Mesenchymal stem cell (in vitro differentiated cells and primary cell): ENCODE results near the gene VPS8.

Experiments used
- DNase-seq: peaks from one replicate; pipeline ENCODE4 v3.0.0-alpha.2; 2013
- H2AFZ ChIP-seq: one replicate; pipeline ENCODE4 v1.6.1; 2013; ENCODE audit warnings: low read depth, mild to moderate bottlenecking, control low read depth, inconsistent platforms, low read length, moderate library complexity
- H2AK5ac ChIP-seq: 2 replicates; pipeline ENCODE4 v1.6.1; 2013; ENCODE audit warnings: low read length, moderate library complexity, mild to moderate bottlenecking, inconsistent platforms; ENCODE audit not compliant: severe bottlenecking
- H2BK120ac ChIP-seq: one replicate; pipeline ENCODE4 v1.6.1; 2013; ENCODE audit warnings: low read depth, mild to moderate bottlenecking, inconsistent platforms, low read length, moderate library complexity
- H2BK12ac ChIP-seq, 2 experiments: one replicate each; pipeline ENCODE4 v1.6.1; 2013; ENCODE audit warnings: inconsistent platforms in 2 of 2, low read length in 2 of 2, mild to moderate bottlenecking in 2 of 2, moderate library complexity in 2 of 2, control low read depth in 1 of 2
- H2BK15ac ChIP-seq: one replicate; pipeline ENCODE4 v1.6.1; 2013; ENCODE audit warnings: mild to moderate bottlenecking, low read depth, inconsistent platforms; ENCODE audit not compliant: poor library complexity, severe bottlenecking
- H2BK5ac ChIP-seq: 2 replicates; pipeline ENCODE4 v1.6.1; 2013; ENCODE audit warnings: low read depth, mild to moderate bottlenecking, low read length, control low read depth, inconsistent platforms; ENCODE audit not compliant: poor library complexity, severe bottlenecking
- H3K14ac ChIP-seq, 2 experiments: one replicate each; pipeline ENCODE4 v1.6.1; 2013; ENCODE audit warnings: inconsistent platforms in 2 of 2, low read length in 2 of 2, control low read depth in 1 of 2, mild to moderate bottlenecking in 1 of 2, moderate library complexity in 1 of 2
- H3K18ac ChIP-seq, 2 experiments: one replicate each; pipeline ENCODE4 v1.6.1; 2013; ENCODE audit warnings: inconsistent platforms in 2 of 2, low read length in 2 of 2, control low read depth in 1 of 2, low read depth in 1 of 2, mild to moderate bottlenecking in 1 of 2
- H3K23ac ChIP-seq, 2 experiments: one replicate each; pipeline ENCODE4 v1.6.1; 2013; ENCODE audit warnings: inconsistent platforms in 2 of 2, low read length in 2 of 2, mild to moderate bottlenecking in 2 of 2, moderate library complexity in 2 of 2, control low read depth in 1 of 2
- H3K27ac ChIP-seq: 2 replicates; pipeline ENCODE4 v1.5.1; 2013; ENCODE audit warnings: mild to moderate bottlenecking, moderate library complexity, low read length, control low read depth, inconsistent platforms; ENCODE audit not compliant: poor library complexity, severe bottlenecking
- H3K27me3 ChIP-seq, 2 experiments: 2 replicates each; pipeline versions ENCODE4 v1.6.1 to v1.7.0; 2013; ENCODE audit warnings: low read length in 2 of 2, mild to moderate bottlenecking in 2 of 2, moderate library complexity in 2 of 2, control low read depth in 1 of 2, inconsistent platforms in 1 of 2; ENCODE audit not compliant: control insufficient read depth in 1 of 2, insufficient read depth in 1 of 2
- H3K36me3 ChIP-seq, 2 experiments: 2 replicates each; pipeline versions ENCODE4 v1.6.1 to v1.7.0; 2013; ENCODE audit warnings: low read length in 2 of 2, control low read depth in 1 of 2, inconsistent platforms in 1 of 2, low read depth in 1 of 2, mild to moderate bottlenecking in 1 of 2; ENCODE audit not compliant: insufficient read depth in 2 of 2, control insufficient read depth in 1 of 2
- H3K4ac ChIP-seq, 2 experiments: one replicate each; pipeline ENCODE4 v1.6.1; 2013; ENCODE audit warnings: inconsistent platforms in 2 of 2, low read length in 2 of 2, mild to moderate bottlenecking in 2 of 2, moderate library complexity in 2 of 2, control low read depth in 1 of 2, low read depth in 1 of 2
- H3K4me1 ChIP-seq: 2 replicates; pipeline ENCODE4 v1.6.1; 2013; ENCODE audit warnings: low read depth, low read length, control low read depth; ENCODE audit not compliant: control insufficient read depth, insufficient read depth
- H3K4me2 ChIP-seq: 2 replicates; pipeline ENCODE4 v1.6.1; 2013; ENCODE audit warnings: low read length, mild to moderate bottlenecking, inconsistent platforms; ENCODE audit not compliant: poor library complexity, severe bottlenecking
- H3K4me3 ChIP-seq, 2 experiments: 2 replicates each; pipeline versions ENCODE4 v1.5.1 to v1.7.0; 2013; ENCODE audit warnings: low read length in 2 of 2, mild to moderate bottlenecking in 2 of 2, control low read depth in 1 of 2, low read depth in 1 of 2; ENCODE audit not compliant: insufficient read depth in 1 of 2
- H3K79me1 ChIP-seq: replicated peaks from 2 replicates; pipeline ENCODE4 v1.6.1; 2013; ENCODE audit warnings: mild to moderate bottlenecking, control low read depth, low read length, inconsistent platforms; ENCODE audit not compliant: poor library complexity, severe bottlenecking
- H3K9ac ChIP-seq: 2 replicates; pipeline ENCODE4 v1.7.0; 2013; ENCODE audit warnings: mild to moderate bottlenecking, low read length, moderate library complexity
- H3K9me3 ChIP-seq: 2 replicates; pipeline ENCODE4 v1.7.0; 2013; ENCODE audit warnings: mild to moderate bottlenecking, low read length; ENCODE audit not compliant: control insufficient read depth
- H4K8ac ChIP-seq: one replicate; pipeline ENCODE4 v1.6.1; 2013; ENCODE audit warnings: inconsistent platforms, mild to moderate bottlenecking, low read length, moderate library complexity
- H4K91ac ChIP-seq: one replicate; pipeline ENCODE4 v1.6.1; 2013; ENCODE audit warnings: mild to moderate bottlenecking, low read length, inconsistent platforms
- WGBS: methylation state at CpG from one replicate; pipeline ENCODE4 v1.1.7; 2013; ENCODE audit warnings: mixed read lengths; 5-methylcytosine and 5-hydroxymethylcytosine counted together

The VPS8 gene

GRCh38 chr3:184810146-184810545, 1.8 kb upstream of the VPS8 start:
- Histone ChIP-seq H2BK120ac (no peak overlapping the region), H4K8ac (no peak overlapping the region), H3K4me2 (no peak overlapping the region), H2AK5ac (no peak overlapping the region), H3K23ac (no peak overlapping the region), H4K91ac (no peak overlapping the region), H3K14ac (no peak overlapping the region), H3K4me3 (no peak overlapping the region), H3K27me3 (peaks cover 0 to 7% of the 10 kb centered on the region in 2 experiments), H3K79me1 (peaks cover 17% of the 10 kb centered on the region), H3K4ac (no peak overlapping the region), H2AFZ (no peak overlapping the region), H3K27ac (no peak overlapping the region), H3K18ac (no peak overlapping the region), H3K4me1 (peaks cover 5% of the 10 kb centered on the region), H2BK15ac (no peak overlapping the region), H2BK12ac (no peak overlapping the region), H3K9me3 (no peaks in the 10 kb centered on the region), H2BK5ac (no peak overlapping the region), H3K9ac (no peak overlapping the region), H3K36me3 (no peaks in the 10 kb centered on the region)
- WGBS, result 89% methylated on average over 3 of the region's 3 CpGs
- no peak for DNase-seq

- H3K27me3 ChIP-seq, result peaks cover 0 to 6% of the 10 kb centered on the region in 2 experiments
- no peak overlapping the region for H3K4me3 ChIP-seq
- peak overlapping the region; percentile 57 for H4K8ac ChIP-seq
- H3K4ac ChIP-seq, result no peak overlapping the region
- H4K91ac ChIP-seq, result no peak overlapping the region
- no peak overlapping the region for H2BK5ac ChIP-seq
- peak overlapping the region; percentile 92 for H3K9ac ChIP-seq
- peak overlapping the region; percentile 26 for H2AK5ac ChIP-seq
- H3K14ac ChIP-seq, result no peak overlapping the region
- H2BK15ac ChIP-seq, result no peak overlapping the region
- peaks cover 0 to 4% of the 10 kb centered on the region in 2 experiments for H3K36me3 ChIP-seq
- no peak overlapping the region for H2BK12ac ChIP-seq
- WGBS, result 96% methylated on average over 2 of the region's 3 CpGs
- no peaks in the 10 kb centered on the region for H3K9me3 ChIP-seq
- H3K18ac ChIP-seq, result no peak overlapping the region
- no peak overlapping the region for H2AFZ ChIP-seq
- H2BK120ac ChIP-seq, result no peak overlapping the region
- no peak overlapping the region for H3K27ac ChIP-seq
- peaks cover 5% of the 10 kb centered on the region for H3K4me1 ChIP-seq
- H3K79me1 ChIP-seq, result peaks cover 21% of the 10 kb centered on the region
- DNase-seq, result no peak
- H3K23ac ChIP-seq, result no peak overlapping the region
- no peak overlapping the region for H3K4me2 ChIP-seq
Measured at GRCh38 chr3:184811034-184811433, 932 bp upstream of the VPS8 start.

GRCh38 chr3:184811663-184811998, 335 bp upstream of the VPS8 start:
- no peak for DNase-seq
- H4K91ac ChIP-seq, result no peak overlapping the region
- H3K4me3 ChIP-seq, result peak overlapping the region in 1 of 2 experiments; percentile 93
- H2BK15ac ChIP-seq, result no peak overlapping the region
- peaks cover 26% of the 10 kb centered on the region for H3K79me1 ChIP-seq
- H3K9ac ChIP-seq, result peak overlapping the region; percentile 92
- H3K4me1 ChIP-seq, result peaks cover 5% of the 10 kb centered on the region
- peaks cover 2 to 10% of the 10 kb centered on the region in 2 experiments for H3K36me3 ChIP-seq
- H3K18ac ChIP-seq, result no peak overlapping the region
- no peak overlapping the region for H2BK5ac ChIP-seq
- H2BK120ac ChIP-seq, result no peak overlapping the region
- no peak overlapping the region for H2BK12ac ChIP-seq
- H3K27ac ChIP-seq, result no peak overlapping the region
- peak overlapping the region; percentile 44 for H2AFZ ChIP-seq
- H3K4ac ChIP-seq, result no peak overlapping the region
- H3K27me3 ChIP-seq, result peaks cover 0 to 4% of the 10 kb centered on the region in 2 experiments
- H3K9me3 ChIP-seq, result no peaks in the 10 kb centered on the region
- no peak overlapping the region for H3K14ac ChIP-seq
- H2AK5ac ChIP-seq, result no peak overlapping the region
- 0% methylated on average over 2 of the region's 3 CpGs for WGBS
- H4K8ac ChIP-seq, result no peak overlapping the region
- H3K4me2 ChIP-seq, result peak overlapping the region; percentile 91
- no peak overlapping the region for H3K23ac ChIP-seq

- 9% methylated on average over 17 of the region's 17 CpGs for WGBS
- Histone ChIP-seq H3K27me3 (peaks cover 0 to under 1% of the 10 kb centered on the region in 2 experiments), H2AK5ac (no peak overlapping the region), H3K4me2 (peak overlapping the region; percentile 93), H3K27ac (no peak overlapping the region), H3K4me3 (peak overlapping the region; percentile 93), H3K4me1 (peaks cover 5% of the 10 kb centered on the region), H2BK5ac (no peak overlapping the region), H3K18ac (peak overlapping the region; percentile 71 to 86), H2AFZ (peak overlapping the region; percentile 68), H2BK120ac (no peak overlapping the region), H3K79me1 (peaks cover 31% of the 10 kb centered on the region), H3K9ac (peak overlapping the region; percentile 92), H3K9me3 (no peaks in the 10 kb centered on the region), H4K8ac (peak overlapping the region; percentile 58), H4K91ac (peak overlapping the region; percentile 62), H2BK12ac (peak overlapping the region in 1 of 2 experiments; percentile 86), H3K14ac (peak overlapping the region in 1 of 2 experiments; percentile 82), H3K4ac (peak overlapping the region in 1 of 2 experiments; percentile 1), H3K36me3 (peaks cover 2 to 17% of the 10 kb centered on the region in 2 experiments), H2BK15ac (no peak overlapping the region), H3K23ac (no peak overlapping the region)
- no peak for DNase-seq
Measured at GRCh38 chr3:184812662-184813042, 686 bp downstream of the VPS8 start.
